SK-N-MC (cell line): ENCODE measurements around the gene ITGAV.

Source experiments
- DNase-seq: peaks from one replicate; pipeline ENCODE4 v3.0.0-alpha.2; 2011; ENCODE audit warnings: low read depth, low spot score
- H3K27ac ChIP-seq: fragments of 200-600 bp; sonication (generic); 2 replicates; pipeline ENCODE4 v1.5.1; 2016; ENCODE audit warnings: mixed run types
- H3K36me3 ChIP-seq: fragments of 200-600 bp; sonication (generic); 2 replicates; pipeline ENCODE4 v1.6.1; 2017; ENCODE audit warnings: antibody characterized with exemption, low read length, mixed read lengths; ENCODE audit not compliant: insufficient read depth
- H3K4me3 ChIP-seq: fragments of 200-600 bp; sonication (generic); 2 replicates; pipeline ENCODE4 v1.5.1; 2016
- H3K9ac ChIP-seq: fragments of 200-600 bp; sonication (generic); 2 replicates; pipeline ENCODE4 v1.8.0; 2017; ENCODE audit warnings: mixed run types, mixed read lengths; ENCODE audit not compliant: insufficient read length
- H3K9me3 ChIP-seq: fragments of 200-600 bp; sonication (generic); 2 replicates; pipeline ENCODE4 v1.6.1; 2017; ENCODE audit warnings: low read depth, mild to moderate bottlenecking, antibody characterized with exemption, low read length, moderate library complexity, mixed read lengths
- EZH2 ChIP-seq: fragments of 200-600 bp; sonication (generic); IDR thresholded peaks from one replicate; pipeline ENCODE4 v1.6.1; 2017; ENCODE audit warnings: antibody characterized with exemption
- FOXP2 ChIP-seq: optimal IDR thresholded peaks from 2 replicates; pipeline ENCODE3; 2011; ENCODE audit warnings: mild to moderate bottlenecking, moderate library complexity; ENCODE audit not compliant: insufficient read depth; ENCODE audit errors: extremely low read length, control extremely low read depth
- POLR2AphosphoS5 ChIP-seq: IDR thresholded peaks from 2 replicates; pipeline ENCODE4 v1.6.1; 2012; ENCODE audit warnings: mild to moderate bottlenecking, low read depth, low read length, borderline replicate concordance

ITGAV gene

GRCh38 chr2:186717320-186718007 lies 127.6 kb downstream of the ITGAV start:
- Histone ChIP-seq H3K9ac (no peak overlapping the region), H3K27ac (no peak overlapping the region), H3K4me3 (no peak overlapping the region), H3K9me3 (no peaks in the 10 kb centered on the region), H3K36me3 (no peaks in the 10 kb centered on the region)
- TF ChIP-seq FOXP2: no peak
- TF ChIP-seq POLR2AphosphoS5: no peak
- no peak for TF ChIP-seq EZH2
- DNase-seq: no peak

DNA sequence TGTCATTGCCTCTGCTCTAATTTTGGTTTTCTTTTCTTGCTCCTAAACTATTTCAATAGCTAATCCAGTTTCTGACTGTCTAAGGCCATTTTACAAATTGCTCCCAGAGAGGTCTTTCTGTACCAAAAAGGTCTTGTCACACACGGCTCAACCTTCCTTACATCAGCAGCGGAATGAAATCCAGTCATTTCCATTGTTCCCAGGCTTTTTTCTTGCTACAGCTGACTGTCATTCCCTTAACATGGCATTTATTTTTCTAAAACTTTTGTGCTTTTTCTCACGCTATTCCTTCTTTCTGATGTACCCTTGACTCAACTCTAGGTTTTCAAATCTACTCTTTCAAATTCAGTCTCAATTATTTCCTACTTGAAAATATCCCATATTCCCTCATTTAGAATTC lies 128.3 kb downstream of the ITGAV start:
- H3K36me3 ChIP-seq: no peaks in the 10 kb centered on the region
- no peaks in the 10 kb centered on the region for H3K9me3 ChIP-seq
- no peak for DNase-seq
- H3K4me3 ChIP-seq: no peak overlapping the region
- TF ChIP-seq EZH2: no peak
- TF ChIP-seq POLR2AphosphoS5: no peak
- no peak for TF ChIP-seq FOXP2
- no peak overlapping the region for H3K9ac ChIP-seq
- H3K27ac ChIP-seq: no peak overlapping the region

DNA sequence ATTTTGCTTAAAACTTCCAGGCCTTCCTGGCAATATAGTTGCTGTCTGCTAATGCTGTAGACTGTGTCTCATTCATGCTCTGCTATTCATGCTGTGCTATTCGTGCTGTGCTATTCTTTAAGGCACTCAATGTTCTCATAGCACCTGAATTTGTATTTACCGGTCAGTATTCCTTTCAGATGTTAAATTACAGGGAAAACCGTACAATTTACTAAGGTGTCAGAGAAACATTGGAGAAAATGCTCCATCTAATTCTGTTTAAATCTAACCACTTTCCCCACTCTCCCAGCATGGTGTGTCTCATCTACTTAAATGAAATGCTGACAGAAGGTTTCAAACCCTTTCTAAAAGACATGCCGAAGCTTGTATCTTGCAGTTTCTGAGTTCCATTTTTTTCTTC lies 129.0 kb downstream of the ITGAV start:
- H3K27ac ChIP-seq: no peak overlapping the region
- H3K4me3 ChIP-seq: no peak overlapping the region
- H3K36me3 ChIP-seq: no peaks in the 10 kb centered on the region
- no peaks in the 10 kb centered on the region for H3K9me3 ChIP-seq
- no peak overlapping the region for H3K9ac ChIP-seq
- TF ChIP-seq POLR2AphosphoS5 (no peak), FOXP2 (no peak), EZH2 (no peak)
- DNase-seq: no peak

- Histone ChIP-seq H3K36me3 (no peaks in the 10 kb centered on the region), H3K4me3 (no peak overlapping the region), H3K9ac (no peak overlapping the region), H3K9me3 (no peaks in the 10 kb centered on the region), H3K27ac (no peak overlapping the region)
- TF ChIP-seq POLR2AphosphoS5 (no peak), EZH2 (no peak)
- DNase-seq: no peak
Observed at GRCh38 chr2:186721956-186722355, 132.1 kb downstream of the ITGAV start.

DNA sequence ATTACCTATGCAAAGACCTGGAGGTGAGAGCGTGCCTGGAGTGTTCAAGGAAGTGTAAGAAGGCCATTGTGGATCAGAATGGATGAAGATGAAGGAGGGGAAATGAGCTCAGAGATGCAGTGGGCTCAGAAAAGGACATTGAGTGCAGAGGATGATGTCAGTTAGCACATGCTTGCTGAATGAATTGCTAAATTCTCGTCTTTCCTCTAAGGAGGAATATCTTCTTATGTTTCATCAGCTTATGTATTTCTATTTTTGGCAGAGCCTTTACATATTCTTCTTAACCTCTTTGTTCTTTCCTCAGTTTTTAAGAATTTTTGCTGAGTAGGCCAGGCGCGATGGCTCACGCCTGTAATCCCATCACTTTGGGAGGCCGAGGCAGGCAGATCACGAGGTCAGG lies 134.9 kb downstream of the ITGAV start:
- Histone ChIP-seq H3K27ac (no peak overlapping the region), H3K9ac (no peak overlapping the region), H3K4me3 (no peak overlapping the region), H3K9me3 (no peaks in the 10 kb centered on the region), H3K36me3 (no peaks in the 10 kb centered on the region)
- TF ChIP-seq POLR2AphosphoS5 (no peak), FOXP2 (no peak), EZH2 (no peak)
- DNase-seq: no peak

GRCh38 chr2:186725783-186726182 lies 135.9 kb downstream of the ITGAV start:
- no peak for DNase-seq
- Histone ChIP-seq H3K9ac (no peak overlapping the region), H3K27ac (no peak overlapping the region), H3K4me3 (no peak overlapping the region), H3K36me3 (no peaks in the 10 kb centered on the region), H3K9me3 (no peaks in the 10 kb centered on the region)
- TF ChIP-seq FOXP2 (no peak), EZH2 (no peak), POLR2AphosphoS5 (no peak)

GRCh38 chr2:186726938-186727337 lies 137.1 kb downstream of the ITGAV start:
- no peaks in the 10 kb centered on the region for H3K36me3 ChIP-seq
- no peak overlapping the region for H3K27ac ChIP-seq
- no peak for TF ChIP-seq FOXP2
- no peak for TF ChIP-seq EZH2
- TF ChIP-seq POLR2AphosphoS5: no peak
- H3K9me3 ChIP-seq: no peaks in the 10 kb centered on the region
- DNase-seq: no peak
- no peak overlapping the region for H3K9ac ChIP-seq
- H3K4me3 ChIP-seq: no peak overlapping the region

DNA sequence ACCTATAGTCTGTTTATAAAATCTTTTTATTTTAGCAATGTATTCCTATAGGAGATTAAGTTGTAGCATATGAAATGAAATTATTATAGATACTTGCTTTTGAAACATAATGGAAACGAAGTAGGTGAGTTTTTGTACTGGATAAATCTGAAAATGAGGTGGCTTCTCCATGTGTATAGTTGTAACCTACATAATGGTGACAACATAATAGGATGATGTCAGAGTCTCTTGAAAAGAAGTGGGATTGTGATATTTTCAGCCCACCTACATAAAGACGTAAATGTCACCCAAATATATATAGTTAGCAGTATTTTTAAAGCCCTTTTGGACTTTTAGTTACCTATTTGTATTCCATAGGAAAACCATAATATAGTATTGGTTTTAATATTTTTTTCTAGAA lies 138.8 kb downstream of the ITGAV start:
- no peak overlapping the region for H3K27ac ChIP-seq
- no peak for DNase-seq
- no peaks in the 10 kb centered on the region for H3K36me3 ChIP-seq
- no peak for TF ChIP-seq POLR2AphosphoS5
- TF ChIP-seq EZH2: no peak
- no peak for TF ChIP-seq FOXP2
- H3K4me3 ChIP-seq: no peak overlapping the region
- no peaks in the 10 kb centered on the region for H3K9me3 ChIP-seq
- no peak overlapping the region for H3K9ac ChIP-seq
